VCaP (cell line): Measurements from ENCODE around the gene SMURF1.

Source experiments
- H3K27ac ChIP-seq: fragments of 450-650 bp; 2 replicates; pipeline ENCODE4 v1.5.1; 2017
- TF ChIP-seq, protein P1 (sequence below): fragments of 450-650 bp; conservative IDR thresholded peaks from 2 replicates; pipeline ENCODE4 v1.5.1; 2017; ENCODE audit warnings: mild to moderate bottlenecking, moderate library complexity

The SMURF1 gene

DNA sequence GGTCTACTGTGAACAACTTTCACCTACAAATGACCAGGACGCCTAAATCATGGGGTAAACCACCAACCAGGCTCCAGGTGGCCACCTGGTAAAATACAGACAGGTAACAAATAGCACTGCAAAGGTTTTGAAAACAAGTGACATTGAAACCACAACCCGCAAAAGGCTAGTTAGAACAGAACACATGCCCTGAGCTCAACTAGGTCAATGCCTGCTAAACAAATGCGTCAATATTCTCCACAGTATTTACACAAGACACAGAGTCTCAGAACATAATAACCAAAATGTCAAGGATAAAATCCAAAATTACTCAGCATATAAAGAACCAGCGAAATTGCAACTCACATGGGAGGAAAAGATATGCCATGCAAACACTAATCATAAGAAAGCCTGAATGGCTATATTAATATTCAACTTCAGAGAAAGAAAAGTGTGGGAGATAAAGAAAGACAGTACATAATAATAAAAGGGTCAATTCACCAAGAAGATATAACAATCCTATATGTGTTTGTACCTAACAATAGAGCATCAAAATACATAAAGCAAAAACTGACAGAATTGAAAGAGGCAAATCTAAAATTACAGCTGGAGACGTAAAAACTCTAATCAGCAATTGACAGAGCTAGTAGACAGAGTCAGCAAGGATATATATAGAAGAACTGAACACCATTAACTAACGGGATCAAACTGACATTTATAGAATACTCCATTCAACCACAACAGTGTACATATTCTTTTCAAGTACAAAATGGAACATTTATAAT, 47.6 kb downstream of the SMURF1 start:
- H3K27ac ChIP-seq = no peak overlapping the region
- TF ChIP-seq, protein P1, sequence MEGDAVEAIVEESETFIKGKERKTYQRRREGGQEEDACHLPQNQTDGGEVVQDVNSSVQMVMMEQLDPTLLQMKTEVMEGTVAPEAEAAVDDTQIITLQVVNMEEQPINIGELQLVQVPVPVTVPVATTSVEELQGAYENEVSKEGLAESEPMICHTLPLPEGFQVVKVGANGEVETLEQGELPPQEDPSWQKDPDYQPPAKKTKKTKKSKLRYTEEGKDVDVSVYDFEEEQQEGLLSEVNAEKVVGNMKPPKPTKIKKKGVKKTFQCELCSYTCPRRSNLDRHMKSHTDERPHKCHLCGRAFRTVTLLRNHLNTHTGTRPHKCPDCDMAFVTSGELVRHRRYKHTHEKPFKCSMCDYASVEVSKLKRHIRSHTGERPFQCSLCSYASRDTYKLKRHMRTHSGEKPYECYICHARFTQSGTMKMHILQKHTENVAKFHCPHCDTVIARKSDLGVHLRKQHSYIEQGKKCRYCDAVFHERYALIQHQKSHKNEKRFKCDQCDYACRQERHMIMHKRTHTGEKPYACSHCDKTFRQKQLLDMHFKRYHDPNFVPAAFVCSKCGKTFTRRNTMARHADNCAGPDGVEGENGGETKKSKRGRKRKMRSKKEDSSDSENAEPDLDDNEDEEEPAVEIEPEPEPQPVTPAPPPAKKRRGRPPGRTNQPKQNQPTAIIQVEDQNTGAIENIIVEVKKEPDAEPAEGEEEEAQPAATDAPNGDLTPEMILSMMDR = no peak

DNA sequence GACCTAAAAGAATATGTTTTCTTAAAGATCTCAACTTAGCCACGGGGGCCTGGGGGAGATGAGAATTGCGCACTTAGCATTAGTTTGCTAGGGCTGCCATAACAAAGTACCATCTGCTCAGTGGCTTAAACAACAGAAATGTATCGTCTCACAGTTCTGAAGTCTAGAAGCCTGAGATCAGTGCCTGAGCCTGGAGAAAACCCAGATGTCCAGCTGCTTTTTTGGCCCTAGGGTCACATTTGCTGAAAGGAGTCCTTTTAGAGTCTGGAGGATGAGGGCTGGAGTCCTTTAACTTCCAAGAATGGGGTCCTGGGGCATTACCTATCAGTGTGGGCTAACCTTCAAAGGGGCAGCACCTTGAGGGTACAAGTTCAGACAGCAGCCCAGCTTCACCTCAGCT, 48.2 kb downstream of the SMURF1 start:
- H3K27ac ChIP-seq = no peak overlapping the region
- TF ChIP-seq, protein P1 = no peak

DNA sequence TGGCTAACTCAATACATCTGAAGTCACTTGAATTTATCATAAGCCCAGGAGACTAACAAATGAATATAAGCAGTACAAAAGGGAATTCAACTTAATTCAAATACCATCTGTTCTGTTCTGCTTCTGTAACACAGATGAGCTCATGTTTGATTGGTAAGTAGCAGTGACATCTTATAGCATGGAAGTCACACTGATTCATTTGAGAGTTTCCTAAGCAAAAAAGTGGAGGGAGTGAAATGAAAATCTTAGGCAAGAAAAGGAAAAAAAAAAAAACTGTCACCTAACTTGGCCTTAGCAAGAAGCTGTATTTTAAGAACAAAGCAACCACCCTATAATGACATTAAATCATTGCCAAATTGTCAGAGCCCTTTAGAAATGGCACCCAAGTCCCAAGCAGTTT, 49.5 kb downstream of the SMURF1 start:
- no peak overlapping the region for H3K27ac ChIP-seq

DNA sequence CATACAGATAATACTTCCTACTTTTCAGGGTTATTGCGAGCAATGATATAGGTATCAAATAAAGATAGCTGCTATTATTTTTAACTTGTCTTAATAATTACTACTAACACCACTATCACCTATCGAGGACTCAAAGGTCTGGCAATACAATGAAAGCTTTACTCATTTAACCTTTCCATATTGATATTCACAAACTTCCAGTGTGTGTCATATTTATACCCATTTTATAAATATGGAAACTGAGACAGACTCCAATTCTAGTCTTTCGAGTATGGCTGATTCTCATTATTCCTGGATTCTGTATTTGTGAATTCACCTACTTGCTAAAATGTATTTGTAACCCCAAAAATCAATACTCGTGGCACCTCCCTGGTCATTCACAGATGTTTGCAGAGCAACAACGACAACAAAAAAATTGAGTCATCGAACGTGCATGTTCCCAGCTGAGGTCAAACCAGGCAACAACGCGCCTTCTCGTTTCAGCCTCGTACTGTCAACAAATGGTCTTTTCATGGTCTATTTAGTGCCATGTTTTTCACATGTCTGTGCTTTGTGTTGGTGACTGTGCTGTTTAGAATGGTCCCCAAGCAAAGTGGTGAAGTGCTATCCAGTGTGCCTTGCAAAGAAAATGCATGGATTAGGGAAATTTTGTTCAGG, 51.7 kb downstream of the SMURF1 start:
- H3K27ac ChIP-seq = no peak overlapping the region
- TF ChIP-seq, protein P1 = no peak

More for the DNA sequence above, 49.5 kb downstream of the SMURF1 start:
- TF ChIP-seq, protein P1 = no peak

DNA sequence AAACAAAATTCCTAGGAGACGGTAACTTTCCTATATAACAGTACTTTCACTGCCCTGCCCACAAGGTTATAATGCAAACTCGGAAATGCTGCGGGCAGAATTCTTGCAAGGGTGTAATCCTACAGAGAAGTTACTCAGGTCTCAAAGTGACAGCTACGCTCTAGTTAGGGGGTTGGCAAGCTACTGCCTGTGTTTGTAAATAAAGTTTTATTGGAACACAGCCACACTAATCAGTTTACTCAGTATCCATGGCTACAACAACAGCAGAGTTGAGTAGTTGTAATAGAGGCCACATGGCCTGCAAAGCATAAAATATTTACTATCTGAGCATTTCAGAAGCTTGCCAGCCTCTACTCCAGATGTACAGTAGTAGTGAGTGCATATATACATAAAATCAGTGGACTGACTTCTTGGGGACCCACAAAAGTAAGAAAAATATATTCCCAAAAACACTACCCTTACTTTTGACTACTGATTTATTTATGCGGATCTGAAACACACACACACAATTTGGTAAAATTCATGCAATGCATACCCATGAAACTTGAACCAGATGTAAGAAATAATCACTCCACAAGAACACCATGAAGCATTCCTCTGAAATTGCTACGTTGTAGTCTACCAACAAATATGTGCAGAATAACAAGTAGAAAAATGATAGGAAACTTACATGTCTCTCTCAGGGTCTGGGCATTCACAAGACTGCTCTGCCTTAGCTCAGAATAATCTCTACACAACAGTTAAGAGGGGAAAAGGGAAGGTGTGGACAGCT, 53.0 kb downstream of the SMURF1 start:
- no peak overlapping the region for H3K27ac ChIP-seq
- TF ChIP-seq, protein P1 = no peak

DNA sequence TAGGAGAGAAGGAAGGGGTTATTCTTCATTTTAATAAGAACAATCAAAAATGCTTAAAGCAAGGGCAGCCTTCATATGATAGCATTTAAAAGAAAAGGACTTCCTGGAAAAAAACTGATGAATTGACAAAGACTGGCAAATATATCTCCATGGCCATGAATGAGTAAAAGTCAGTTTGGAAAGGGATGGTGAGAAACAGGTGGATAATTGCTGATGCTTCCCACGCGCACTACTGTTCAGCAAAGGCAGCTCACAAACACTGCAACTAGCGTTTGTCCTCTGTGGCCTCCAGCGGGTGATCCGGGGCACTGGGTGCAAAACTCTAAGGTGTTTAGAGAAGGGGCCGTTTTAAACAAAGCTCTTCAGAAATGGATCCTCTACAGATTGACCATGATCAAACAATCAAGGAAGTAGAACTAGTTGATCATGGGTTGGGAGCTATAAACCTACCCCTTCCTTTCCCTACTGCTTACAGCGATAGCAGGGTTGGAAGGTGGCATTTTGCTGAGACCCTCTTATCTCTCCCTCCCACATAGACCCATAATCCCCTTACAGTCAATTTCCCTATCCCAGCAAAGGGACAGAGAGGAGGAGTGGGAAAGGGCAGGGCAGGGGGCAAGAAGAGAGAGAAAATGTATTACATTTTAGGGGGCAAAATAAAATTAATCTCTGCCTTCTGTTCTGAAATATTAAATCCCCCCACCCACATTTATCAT, 53.8 kb downstream of the SMURF1 start:
- H3K27ac ChIP-seq = no peak overlapping the region
- TF ChIP-seq, protein P1 = no peak
